Measurements from ENCODE around the gene KCND1. TPM values are rescaled to one million over a fixed set of nuclear protein-coding genes. Genes with fewer than 3 reads are reported as not detected.
A peak's percentile ranks its signal among the peaks of the same experiment; 100 is the strongest.

KCND1 gene
- total and polyA plus RNA-seq, 2 experiments from 2014 or later: 2.7 to 5.6 TPM

DNA sequence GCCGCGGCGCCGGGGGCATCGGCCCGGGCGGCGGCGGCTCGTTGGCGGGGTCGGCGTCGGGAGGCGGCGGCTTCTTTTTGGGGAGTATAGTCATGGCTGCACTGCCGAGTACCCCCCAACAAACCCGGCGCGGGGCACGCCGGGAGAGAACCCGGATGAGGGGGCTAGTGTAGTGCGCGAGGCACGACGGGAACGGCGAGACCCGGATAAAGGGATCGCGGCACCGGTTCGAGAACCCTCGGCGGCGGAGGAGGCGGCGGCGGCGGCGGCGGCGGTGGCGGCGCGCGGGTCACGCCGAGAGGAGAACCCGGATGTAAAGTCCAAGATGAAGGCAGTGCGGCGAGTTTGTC lies 14.2 kb downstream of the KCND1 start, which contains the start of gene OTUD5:
OTUD5 (minus strand) TSS at position 131 of the 350 bp plus-strand sequence; CDS start at position 94, 37 bp downstream.
- peaks cover 45% of the 10 kb centered on the region for H3K79me2 ChIP-seq (replicated peaks; ENCODE audit: insufficient read depth)
- H3K27ac Mint-ChIP-seq: peak within 1 kb of the TSS; percentile 100
- H3K4me1 ChIP-seq (ENCODE audit: insufficient read depth): no peaks in the 10 kb centered on the region
- H3F3A ChIP-seq (replicated peaks; ENCODE audit: low read depth): no peaks in the 10 kb centered on the region
- H3K9me2 ChIP-seq (ENCODE audit: insufficient read depth): no peaks in the 10 kb centered on the region
- DNase-seq (ENCODE audit: low spot score) (peak; percentile 70), ATAC-seq (peak; percentile 51)
- peaks cover 14% of the 10 kb centered on the region for H3K27me3 Mint-ChIP-seq (ENCODE audit: insufficient read depth, low read depth, poor library complexity)
- H3K4me2 ChIP-seq: peak within 1 kb of the TSS; percentile 77
- H3K36me3 ChIP-seq (ENCODE audit: insufficient read depth): no peaks in the 10 kb centered on the region
- no peaks in the 10 kb centered on the region; the same call in none of the 2 replicates for H4K20me1 ChIP-seq (replicated peaks; ENCODE audit: insufficient read depth)
- no peaks in the 10 kb centered on the region for H3K27me3 ChIP-seq (ENCODE audit: insufficient read depth)
- peaks cover 11% of the 10 kb centered on the region; the same call in 2 of the 3 replicates for H3K4me1 Mint-ChIP-seq
- H3K4me3 ChIP-seq: peak within 1 kb of the TSS; percentile 78
- TF ChIP-seq STAT1 (IDR thresholded peaks at IDR 0.05; ENCODE audit: unreplicated experiment): no peak
- TF ChIP-seq POLR2AphosphoS5 (IDR thresholded peaks at IDR 0.05; ENCODE audit: low read depth): 0 out of 2 replicates have a peak, but pooled peaks have one; percentile 12
- H2AFZ ChIP-seq: no peak within 1 kb of the TSS
- H3K36me3 Mint-ChIP-seq (ENCODE audit: low read depth): peaks cover 14% of the 10 kb centered on the region; the same call in 2 of the 3 replicates
- peak within 1 kb of the TSS; percentile 99 for H3K4me3 Mint-ChIP-seq
- peak within 1 kb of the TSS; percentile 97 for H3K27ac ChIP-seq (ENCODE audit: low read depth)
- H3K9me3 Mint-ChIP-seq: no peaks in the 10 kb centered on the region

DNA sequence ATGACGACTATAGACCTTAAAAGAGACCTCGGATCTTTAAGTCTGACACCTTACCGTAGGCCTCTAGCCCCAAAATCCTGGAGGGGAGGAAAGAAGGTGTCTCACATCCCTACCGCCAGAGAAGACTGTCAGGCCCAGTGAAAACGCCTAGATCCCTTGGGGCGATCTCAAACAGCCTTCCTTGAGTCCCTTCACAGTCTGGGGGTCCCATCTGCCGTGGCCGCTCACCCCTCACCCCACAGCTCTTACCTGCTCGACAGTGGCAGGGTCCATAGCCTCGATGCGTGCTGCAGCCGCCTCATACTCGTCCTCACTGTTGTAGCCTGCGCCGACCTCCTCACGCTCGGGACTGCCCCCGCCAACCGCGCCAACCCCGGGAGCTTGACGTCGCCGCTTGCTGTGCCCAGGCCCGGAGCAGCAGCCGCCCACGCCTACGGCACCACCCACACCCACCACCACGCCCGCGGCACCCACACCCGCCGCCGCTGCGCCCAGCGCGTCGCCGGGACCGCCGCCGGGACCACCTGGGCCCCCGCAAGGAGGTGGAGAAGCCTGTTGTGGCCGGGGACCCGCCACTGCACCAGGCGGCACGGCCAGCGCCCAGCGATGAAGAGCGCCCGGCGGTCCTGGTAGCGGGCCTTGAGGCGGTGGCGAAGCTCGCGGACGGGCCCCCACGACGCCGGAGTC lies 14.8 kb downstream of the KCND1 start:
- no peaks in the 10 kb centered on the region for H3K4me1 ChIP-seq (ENCODE audit: insufficient read depth)
- H3K9me2 ChIP-seq (ENCODE audit: insufficient read depth): no peaks in the 10 kb centered on the region
- no peak overlapping the region for H2AFZ ChIP-seq
- H4K20me1 ChIP-seq (replicated peaks; ENCODE audit: insufficient read depth): no peaks in the 10 kb centered on the region; the same call in none of the 2 replicates
- no peak overlapping the region for H3K27ac ChIP-seq (ENCODE audit: low read depth)
- Mint-ChIP-seq H3K36me3 (ENCODE audit: low read depth) (peaks cover 14% of the 10 kb centered on the region; the same call in 2 of the 3 replicates), H3K27me3 (ENCODE audit: insufficient read depth, low read depth, poor library complexity) (peaks cover 14% of the 10 kb centered on the region), H3K27ac (peak overlapping the region; percentile 84), H3K4me1 (peaks cover 10% of the 10 kb centered on the region; the same call in 2 of the 3 replicates), H3K4me3 (peak overlapping the region; percentile 84), H3K9me3 (no peaks in the 10 kb centered on the region)
- no peaks in the 10 kb centered on the region for H3K36me3 ChIP-seq (ENCODE audit: insufficient read depth)
- peak overlapping the region; percentile 78 for H3K4me3 ChIP-seq
- no peak for ATAC-seq
- peak overlapping the region; percentile 77 for H3K4me2 ChIP-seq
- no peaks in the 10 kb centered on the region for H3K27me3 ChIP-seq (ENCODE audit: insufficient read depth)
- DNase-seq (ENCODE audit: low spot score): no peak
- no peaks in the 10 kb centered on the region for H3F3A ChIP-seq (replicated peaks; ENCODE audit: low read depth)
- H3K79me2 ChIP-seq (replicated peaks; ENCODE audit: insufficient read depth): peaks cover 51% of the 10 kb centered on the region
- TF ChIP-seq CTCF (conservative IDR thresholded peaks at IDR 0.05; ENCODE audit: low read depth in 2 of 2) (no peak), EZH2 (IDR thresholded peaks at IDR 0.05; ENCODE audit: low read depth, unreplicated experiment) (no peak), STAT1 (IDR thresholded peaks at IDR 0.05; ENCODE audit: unreplicated experiment) (no peak), NANOG (IDR thresholded peaks at IDR 0.05; ENCODE audit: borderline replicate concordance) (no peak), ZNF114 (CRISPR knock-in tag; IDR thresholded peaks at IDR 0.05) (no peak), ETS1 (IDR thresholded peaks at IDR 0.05) (no peak), JUNB (IDR thresholded peaks at IDR 0.05; ENCODE audit: unreplicated experiment) (no peak), EZH2phosphoT487 (IDR thresholded peaks at IDR 0.05; ENCODE audit: unreplicated experiment) (no peak), ZNF331 (CRISPR knock-in tag; IDR thresholded peaks at IDR 0.05; ENCODE audit: low read depth) (no peak), POLR2AphosphoS5 (IDR thresholded peaks at IDR 0.05; ENCODE audit: low read depth) (no peak)
- TF ChIP-seq, protein P1, sequence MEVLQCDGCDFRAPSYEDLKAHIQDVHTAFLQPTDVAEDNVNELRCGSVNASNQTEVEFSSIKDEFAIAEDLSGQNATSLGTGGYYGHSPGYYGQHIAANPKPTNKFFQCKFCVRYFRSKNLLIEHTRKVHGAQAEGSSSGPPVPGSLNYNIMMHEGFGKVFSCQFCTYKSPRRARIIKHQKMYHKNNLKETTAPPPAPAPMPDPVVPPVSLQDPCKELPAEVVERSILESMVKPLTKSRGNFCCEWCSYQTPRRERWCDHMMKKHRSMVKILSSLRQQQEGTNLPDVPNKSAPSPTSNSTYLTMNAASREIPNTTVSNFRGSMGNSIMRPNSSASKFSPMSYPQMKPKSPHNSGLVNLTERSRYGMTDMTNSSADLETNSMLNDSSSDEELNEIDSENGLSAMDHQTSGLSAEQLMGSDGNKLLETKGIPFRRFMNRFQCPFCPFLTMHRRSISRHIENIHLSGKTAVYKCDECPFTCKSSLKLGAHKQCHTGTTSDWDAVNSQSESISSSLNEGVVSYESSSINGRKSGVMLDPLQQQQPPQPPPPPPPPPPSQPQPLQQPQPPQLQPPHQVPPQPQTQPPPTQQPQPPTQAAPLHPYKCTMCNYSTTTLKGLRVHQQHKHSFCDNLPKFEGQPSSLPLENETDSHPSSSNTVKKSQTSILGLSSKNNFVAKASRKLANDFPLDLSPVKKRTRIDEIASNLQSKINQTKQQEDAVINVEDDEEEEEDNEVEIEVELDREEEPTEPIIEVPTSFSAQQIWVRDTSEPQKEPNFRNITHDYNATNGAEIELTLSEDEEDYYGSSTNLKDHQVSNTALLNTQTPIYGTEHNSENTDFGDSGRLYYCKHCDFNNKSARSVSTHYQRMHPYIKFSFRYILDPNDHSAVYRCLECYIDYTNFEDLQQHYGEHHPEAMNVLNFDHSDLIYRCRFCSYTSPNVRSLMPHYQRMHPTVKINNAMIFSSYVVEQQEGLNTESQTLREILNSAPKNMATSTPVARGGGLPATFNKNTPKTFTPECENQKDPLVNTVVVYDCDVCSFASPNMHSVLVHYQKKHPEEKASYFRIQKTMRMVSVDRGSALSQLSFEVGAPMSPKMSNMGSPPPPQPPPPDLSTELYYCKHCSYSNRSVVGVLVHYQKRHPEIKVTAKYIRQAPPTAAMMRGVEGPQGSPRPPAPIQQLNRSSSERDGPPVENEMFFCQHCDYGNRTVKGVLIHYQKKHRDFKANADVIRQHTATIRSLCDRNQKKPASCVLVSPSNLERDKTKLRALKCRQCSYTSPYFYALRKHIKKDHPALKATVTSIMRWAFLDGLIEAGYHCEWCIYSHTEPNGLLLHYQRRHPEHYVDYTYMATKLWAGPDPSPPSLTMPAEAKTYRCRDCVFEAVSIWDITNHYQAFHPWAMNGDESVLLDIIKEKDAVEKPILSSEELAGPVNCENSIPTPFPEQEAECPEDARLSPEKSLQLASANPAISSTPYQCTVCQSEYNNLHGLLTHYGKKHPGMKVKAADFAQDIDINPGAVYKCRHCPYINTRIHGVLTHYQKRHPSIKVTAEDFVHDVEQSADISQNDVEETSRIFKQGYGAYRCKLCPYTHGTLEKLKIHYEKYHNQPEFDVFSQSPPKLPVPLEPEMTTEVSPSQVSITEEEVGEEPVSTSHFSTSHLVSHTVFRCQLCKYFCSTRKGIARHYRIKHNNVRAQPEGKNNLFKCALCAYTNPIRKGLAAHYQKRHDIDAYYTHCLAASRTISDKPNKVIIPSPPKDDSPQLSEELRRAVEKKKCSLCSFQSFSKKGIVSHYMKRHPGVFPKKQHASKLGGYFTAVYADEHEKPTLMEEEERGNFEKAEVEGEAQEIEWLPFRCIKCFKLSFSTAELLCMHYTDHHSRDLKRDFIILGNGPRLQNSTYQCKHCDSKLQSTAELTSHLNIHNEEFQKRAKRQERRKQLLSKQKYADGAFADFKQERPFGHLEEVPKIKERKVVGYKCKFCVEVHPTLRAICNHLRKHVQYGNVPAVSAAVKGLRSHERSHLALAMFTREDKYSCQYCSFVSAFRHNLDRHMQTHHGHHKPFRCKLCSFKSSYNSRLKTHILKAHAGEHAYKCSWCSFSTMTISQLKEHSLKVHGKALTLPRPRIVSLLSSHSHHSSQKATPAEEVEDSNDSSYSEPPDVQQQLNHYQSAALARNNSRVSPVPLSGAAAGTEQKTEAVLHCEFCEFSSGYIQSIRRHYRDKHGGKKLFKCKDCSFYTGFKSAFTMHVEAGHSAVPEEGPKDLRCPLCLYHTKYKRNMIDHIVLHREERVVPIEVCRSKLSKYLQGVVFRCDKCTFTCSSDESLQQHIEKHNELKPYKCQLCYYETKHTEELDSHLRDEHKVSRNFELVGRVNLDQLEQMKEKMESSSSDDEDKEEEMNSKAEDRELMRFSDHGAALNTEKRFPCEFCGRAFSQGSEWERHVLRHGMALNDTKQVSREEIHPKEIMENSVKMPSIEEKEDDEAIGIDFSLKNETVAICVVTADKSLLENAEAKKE (CRISPR knock-in tag; IDR thresholded peaks at IDR 0.05): no peak
